H9 (cell line): ENCODE data around the gene TTLL13. TPM values are rescaled to one million over a fixed set of nuclear protein-coding genes. Genes with fewer than 3 reads are reported as not detected.

Experiments used
- DNase-seq: peaks from one replicate; pipeline ENCODE4 v3.0.0-alpha.2; 2017
- H2AFZ ChIP-seq: one replicate; pipeline ENCODE4 v1.6.1; 2013; ENCODE audit warnings: mild to moderate bottlenecking, low read length, control low read depth, moderate library complexity
- H2AK5ac ChIP-seq: 2 replicates; pipeline ENCODE4 v1.6.1; 2013; ENCODE audit warnings: low read length, control low read depth, mixed read lengths; ENCODE audit not compliant: insufficient read length
- H2BK120ac ChIP-seq: one replicate; pipeline ENCODE4 v1.6.1; 2013; ENCODE audit warnings: low read depth, mild to moderate bottlenecking, low read length, control low read depth, inconsistent platforms; ENCODE audit not compliant: poor library complexity, severe bottlenecking
- H2BK12ac ChIP-seq: 2 replicates; pipeline ENCODE4 v1.6.1; 2013; ENCODE audit warnings: low read length, control low read depth, mixed read lengths, low read depth; ENCODE audit not compliant: insufficient read length
- H2BK15ac ChIP-seq: 2 replicates; pipeline ENCODE4 v1.6.1; 2013; ENCODE audit warnings: low read depth, low read length, control low read depth
- H2BK20ac ChIP-seq: one replicate; pipeline ENCODE4 v1.6.1; 2013; ENCODE audit warnings: low read depth, mild to moderate bottlenecking, low read length, control low read depth, inconsistent platforms; ENCODE audit not compliant: poor library complexity, severe bottlenecking
- H2BK5ac ChIP-seq: 2 replicates; pipeline ENCODE4 v1.6.1; 2013; ENCODE audit warnings: low read length, control low read depth, mixed read lengths; ENCODE audit not compliant: insufficient read length
- H3K14ac ChIP-seq: 2 replicates; pipeline ENCODE4 v1.6.1; 2013; ENCODE audit warnings: low read length, control low read depth; ENCODE audit not compliant: insufficient read depth
- H3K18ac ChIP-seq: 2 replicates; pipeline ENCODE4 v1.6.1; 2013; ENCODE audit warnings: low read depth, mild to moderate bottlenecking, mixed read lengths, low read length, control low read depth; ENCODE audit not compliant: insufficient read length
- H3K23ac ChIP-seq: 2 replicates; pipeline ENCODE4 v1.6.1; 2013; ENCODE audit warnings: low read length, control low read depth, mixed read lengths, low read depth; ENCODE audit not compliant: insufficient read length
- H3K23me2 ChIP-seq: 2 replicates; pipeline ENCODE4 v1.6.1; 2013; ENCODE audit warnings: low read depth, mild to moderate bottlenecking, mixed read lengths, low read length, control low read depth; ENCODE audit not compliant: insufficient read length, poor library complexity, severe bottlenecking
- H3K27ac ChIP-seq: 2 replicates; pipeline ENCODE4 v1.5.1; 2013; ENCODE audit warnings: low read length, control low read depth, mixed read lengths, low read depth; ENCODE audit not compliant: insufficient read length
- H3K27me3 ChIP-seq: 2 replicates; pipeline ENCODE4 v1.6.1; 2013; ENCODE audit warnings: low read length, control low read depth, inconsistent platforms; ENCODE audit not compliant: insufficient read depth
- H3K4ac ChIP-seq: 2 replicates; pipeline ENCODE4 v1.6.1; 2013; ENCODE audit warnings: low read depth, mild to moderate bottlenecking, control low read depth, inconsistent platforms, low read length, moderate library complexity
- H3K4me1 ChIP-seq: 2 replicates; pipeline ENCODE4 v1.6.1; 2013; ENCODE audit warnings: low read length, control low read depth, inconsistent platforms; ENCODE audit not compliant: insufficient read depth
- H3K4me2 ChIP-seq: 2 replicates; pipeline ENCODE4 v1.6.1; 2013; ENCODE audit warnings: low read length, control low read depth, mixed read lengths; ENCODE audit not compliant: insufficient read length, insufficient read depth
- H3K56ac ChIP-seq: 2 replicates; pipeline ENCODE4 v1.6.1; 2013; ENCODE audit warnings: low read depth, mild to moderate bottlenecking, mixed read lengths, low read length, control low read depth; ENCODE audit not compliant: insufficient read length
- H3K79me1 ChIP-seq: 2 replicates; pipeline ENCODE4 v1.6.1; 2013; ENCODE audit warnings: low read depth, mild to moderate bottlenecking, moderate library complexity, low read length, control low read depth, inconsistent platforms; ENCODE audit not compliant: insufficient read depth, poor library complexity, severe bottlenecking
- H3K79me2 ChIP-seq: 2 replicates; pipeline ENCODE4 v1.6.1; 2013; ENCODE audit warnings: low read length, control low read depth, inconsistent platforms; ENCODE audit not compliant: insufficient read depth
- H3K9ac ChIP-seq: 2 replicates; pipeline ENCODE4 v1.6.1; 2013; ENCODE audit warnings: low read length, control low read depth, mixed read lengths; ENCODE audit not compliant: insufficient read length; ENCODE audit errors: extremely low read depth
- H3K9me3 ChIP-seq: one replicate; pipeline ENCODE4 v1.6.1; 2013; ENCODE audit warnings: low read depth, low read length, inconsistent platforms; ENCODE audit not compliant: control insufficient read depth
- H3T11ph ChIP-seq: one replicate; pipeline ENCODE4 v1.6.1; 2013; ENCODE audit warnings: mild to moderate bottlenecking, low read length, control low read depth, inconsistent platforms
- H4K20me1 ChIP-seq: one replicate; pipeline ENCODE4 v1.6.1; 2013; ENCODE audit not compliant: control insufficient read depth, insufficient read length, insufficient read depth
- H4K5ac ChIP-seq: 2 replicates; pipeline ENCODE4 v1.6.1; 2013; ENCODE audit warnings: low read depth, mild to moderate bottlenecking, mixed read lengths, low read length, control low read depth; ENCODE audit not compliant: insufficient read length
- H4K8ac ChIP-seq: replicated peaks from 2 replicates; pipeline ENCODE4 v1.6.1; 2013; ENCODE audit warnings: low read length, control low read depth, mixed read lengths, low read depth; ENCODE audit not compliant: insufficient read length
- H4K91ac ChIP-seq: 2 replicates; pipeline ENCODE4 v1.6.1; 2013; ENCODE audit warnings: low read depth, mild to moderate bottlenecking, moderate library complexity, mixed read lengths, low read length, control low read depth; ENCODE audit not compliant: insufficient read length
- H3K27ac Mint-ChIP-seq, 3 experiments: 2 replicates in 2 of 3; 3 replicates in 1 of 3; pipeline ENCODE4 v1.8.0; 2020 to 2021; ENCODE audit warnings: mixed read lengths in 3 of 3, mild to moderate bottlenecking in 1 of 3, moderate library complexity in 1 of 3
- H3K27me3 Mint-ChIP-seq: 2 replicates; pipeline ENCODE4 v1.8.0; 2021; ENCODE audit warnings: low read depth, mild to moderate bottlenecking, moderate library complexity, mixed read lengths
- H3K36me3 Mint-ChIP-seq, 3 experiments: 2 replicates in 2 of 3; 3 replicates in 1 of 3; pipeline ENCODE4 v1.8.0; 2020 to 2021; ENCODE audit warnings: low read depth in 3 of 3, mixed read lengths in 3 of 3; ENCODE audit not compliant: insufficient read depth in 1 of 3
- H3K4me1 Mint-ChIP-seq, 2 experiments: 2 replicates each; pipeline ENCODE4 v1.8.0; 2020; ENCODE audit warnings: mixed read lengths in 2 of 2
- H3K4me3 Mint-ChIP-seq, 2 experiments: 2 replicates in 1 of 2; 3 replicates in 1 of 2; pipeline ENCODE4 v1.8.0; 2020 to 2021; ENCODE audit warnings: mild to moderate bottlenecking in 2 of 2, mixed read lengths in 2 of 2, moderate library complexity in 1 of 2
- H3K9me3 Mint-ChIP-seq, 2 experiments: 2 replicates in 1 of 2; 3 replicates in 1 of 2; pipeline ENCODE4 v1.8.0; 2020; ENCODE audit warnings: mild to moderate bottlenecking in 2 of 2, mixed read lengths in 2 of 2, moderate library complexity in 1 of 2
- CTCF ChIP-seq: fragments of 200-600 bp; sonication (generic); conservative IDR thresholded peaks from 3 replicates; pipeline ENCODE4 v1.8.0; 2021; ENCODE audit warnings: antibody characterized with exemption, mild to moderate bottlenecking
- WGBS: extraction: QIAGEN DNeasy Blood & Tissue Kit; methylation state at CpG from one replicate; pipeline ENCODE4 v1.1.7; 2013; ENCODE audit warnings: missing lambda C conversion rate, low lambda C conversion rate, mixed read lengths; ENCODE audit not compliant: insufficient read length; ENCODE audit errors: extremely low coverage; 5-methylcytosine and 5-hydroxymethylcytosine counted together
- total RNA-seq: library from RNA; stranded (reverse); gene quantifications from 2 replicates; pipeline ENCODE4 v1.2.1, GENCODE V29; 2021

TTLL13 gene
- total RNA-seq, 1 experiment from 2014 or later: not detected

- Mint-ChIP-seq H3K9me3 (no peaks in the 10 kb centered on the region), H3K27ac (peak overlapping the region in 1 of 3 experiments; percentile 82; a peak in 3 of 7 replicates), H3K27me3 (no peaks in the 10 kb centered on the region), H3K4me1 (peaks cover 21 to 22% of the 10 kb centered on the region in 2 experiments), H3K36me3 (no peaks in the 10 kb centered on the region), H3K4me3 (no peak overlapping the region)
- H2AK5ac ChIP-seq: no peak overlapping the region
- H4K91ac ChIP-seq: no peak overlapping the region
- H4K5ac ChIP-seq: no peak overlapping the region
- H3K79me2 ChIP-seq: no peaks in the 10 kb centered on the region
- no peak overlapping the region for H3K4ac ChIP-seq
- no peaks in the 10 kb centered on the region for H3K23me2 ChIP-seq
- no peak overlapping the region for H3K27ac ChIP-seq
- no peak overlapping the region for H2BK15ac ChIP-seq
- no peak overlapping the region for H2BK20ac ChIP-seq
- DNase-seq: no peak
- no peak overlapping the region for H2AFZ ChIP-seq
- H2BK5ac ChIP-seq: no peak overlapping the region
- no peak overlapping the region for H3K4me2 ChIP-seq
- H2BK12ac ChIP-seq: no peak overlapping the region
- no peaks in the 10 kb centered on the region for H3K27me3 ChIP-seq
- no peak overlapping the region for H3K18ac ChIP-seq
- no peak overlapping the region for H3K14ac ChIP-seq
- no CpG with 5 or more reads among the region's 6 CpGs for WGBS
- H4K8ac ChIP-seq: no peak overlapping the region
- no peak overlapping the region for H3K23ac ChIP-seq
- TF ChIP-seq CTCF: no peak
- no peak overlapping the region for H3T11ph ChIP-seq
- no peak overlapping the region for H2BK120ac ChIP-seq
- H3K79me1 ChIP-seq: no peaks in the 10 kb centered on the region
- no peaks in the 10 kb centered on the region; the same call in 1 of the 2 replicates for H3K4me1 ChIP-seq
- H3K9me3 ChIP-seq: no peaks in the 10 kb centered on the region
- no peak overlapping the region for H3K56ac ChIP-seq
- H3K9ac ChIP-seq: no peak overlapping the region
- no peaks in the 10 kb centered on the region for H4K20me1 ChIP-seq
Measured at GRCh38 chr15:90294159-90294558, 44.8 kb downstream of the TTLL13 start.
